ENCODE measurements around the gene ZFP37.
A peak's percentile ranks its signal among the peaks of the same experiment; 100 is the strongest.
"Not testable (repeated sequence)": the region's sequence is repeated elsewhere in the genome, so short reads cannot be mapped to it uniquely, and the experiment has no call there.

Gene ZFP37

GRCh38 chr9:113056191-113057106 is at the start of gene ZFP37:
TSS of gene ZFP37 (minus strand) at chr9:113056724. CDS start at chr9:113056688, 36 bp downstream.
- DNase-seq (ENCODE audit: low read depth) = peak; percentile 83

- not testable (repeated sequence) for DNase-seq (ENCODE audit: low read depth)
These were observed 48.8 kb upstream of the ZFP37 start for GRCh38 chr9:113105345-113105744.

GRCh38 chr9:113095561-113095960 is 39.0 kb upstream of the ZFP37 start:
- DNase-seq (ENCODE audit: low read depth) = no peak

GRCh38 chr9:113089924-113090323 is 33.4 kb upstream of the ZFP37 start:
- DNase-seq (ENCODE audit: low read depth) = not testable (repeated sequence)

GRCh38 chr9:113089143-113089505 is 32.6 kb upstream of the ZFP37 start:
- not testable (repeated sequence) for DNase-seq (ENCODE audit: low read depth)

- DNase-seq (ENCODE audit: low read depth) = not testable (repeated sequence)
These were observed 32.1 kb upstream of the ZFP37 start for GRCh38 chr9:113088456-113089142.

- not testable (repeated sequence) for DNase-seq (ENCODE audit: low read depth)
These were observed 6.4 kb upstream of the ZFP37 start for GRCh38 chr9:113062932-113063310.

- DNase-seq (ENCODE audit: low read depth) = not testable (repeated sequence)
These were observed 5.9 kb upstream of the ZFP37 start for GRCh38 chr9:113062256-113062931.

GRCh38 chr9:113061072-113061850 is 4.7 kb upstream of the ZFP37 start:
- DNase-seq (ENCODE audit: low read depth) = not testable (repeated sequence)

GRCh38 chr9:113059581-113060284 is 3.2 kb upstream of the ZFP37 start:
- not testable (repeated sequence) for DNase-seq (ENCODE audit: low read depth)

- DNase-seq (ENCODE audit: low read depth) = no peak
These were observed 669 bp upstream of the ZFP37 start for GRCh38 chr9:113057193-113057592.

GRCh38 chr9:113042884-113043657 is 13.5 kb downstream of the ZFP37 start:
- no peak for DNase-seq (ENCODE audit: low read depth)

GRCh38 chr9:113026200-113026599 is 30.3 kb downstream of the ZFP37 start:
- no peak for DNase-seq (ENCODE audit: low read depth)

- DNase-seq (ENCODE audit: low read depth) = no peak
These were observed 38.3 kb downstream of the ZFP37 start for GRCh38 chr9:113018247-113018646.

GRCh38 chr9:113012492-113012891 is 44.0 kb downstream of the ZFP37 start:
- DNase-seq (ENCODE audit: low read depth) = no peak

GRCh38 chr9:113011911-113012381 is 44.6 kb downstream of the ZFP37 start, which contains the start of gene ZNF883:
TSS of gene ZNF883 (minus strand) at chr9:113012192.
- DNase-seq (ENCODE audit: low read depth) = peak; percentile 20

- DNase-seq (ENCODE audit: low read depth) = no peak
These were observed 50.7 kb downstream of the ZFP37 start for GRCh38 chr9:113005777-113006176.

GRCh38 chr9:112997236-112997941 is 59.1 kb downstream of the ZFP37 start:
- no peak for DNase-seq (ENCODE audit: low read depth)

All from HS-27A (cell line).